ENCODE measurements around the gene KRTAP12-3. TPM values are rescaled to one million over a fixed set of nuclear protein-coding genes. Genes with fewer than 3 reads are reported as not detected.

KRTAP12-3 gene
- polyA plus RNA-seq, 1 of the 3 experiments (the other 2 are of a cell fraction) = not detected

GRCh38 chr21:44625756-44626155 is 32.0 kb upstream of the KRTAP12-3 start:
- H3K4me3 ChIP-seq (ENCODE audit: low read depth in 2 of 2, low read length in 1 of 2) = no peak overlapping the region
- peaks cover 11% of the 10 kb centered on the region; the same call in 1 of the 2 replicates for H3K27me3 ChIP-seq (ENCODE audit: insufficient read depth)
- H3K36me3 ChIP-seq (replicated peaks in 1 of 2; ENCODE audit: control insufficient read depth in 1 of 2, insufficient read depth in 2 of 2, low read length in 1 of 2) = peaks cover 0 to 3% of the 10 kb centered on the region in 2 experiments
- ChIA-PET CTCF (interaction anchor here (4.4 kb wide), 1 partner anchor 168 kb away, joined by 15 read pairs; no protein-coding TSS in a partner anchor), POLR2A (no interaction called here)
- H3K9ac ChIP-seq = no peak overlapping the region
- no peaks in the 10 kb centered on the region; a peak in 1 of 4 replicates for H3K4me1 ChIP-seq (ENCODE audit: control insufficient read depth in 1 of 2, insufficient read depth in 2 of 2, low read depth in 1 of 2, low read length in 1 of 2)
- no peaks in the 10 kb centered on the region for H3K79me2 ChIP-seq (ENCODE audit: insufficient read depth)
- H3K27ac ChIP-seq (ENCODE audit: low read depth in 2 of 2, low read length in 1 of 2) = no peak overlapping the region
- DNase-seq = no peak
- no peaks in the 10 kb centered on the region for H4K20me1 ChIP-seq (ENCODE audit: insufficient read depth)
- H3K9me3 ChIP-seq = peaks cover 10% of the 10 kb centered on the region; the same call in 1 of the 2 replicates
- H2AFZ ChIP-seq (ENCODE audit: low read depth) = no peak overlapping the region
- no peak for TF ChIP-seq EP300 (IDR thresholded peaks at IDR 0.05; ENCODE audit: borderline replicate concordance in 1 of 2, low read depth in 1 of 2, low read length in 1 of 2)
- TF ChIP-seq FOXJ3 (CRISPR knock-in tag; IDR thresholded peaks at IDR 0.05) = no peak
- TF ChIP-seq RFX5 (IDR thresholded peaks at IDR 0.05; ENCODE audit: low read length) = no peak
- no peak for TF ChIP-seq CTCF (IDR thresholded peaks at IDR 0.05)
- TF ChIP-seq FOSL2 (IDR thresholded peaks at IDR 0.05; ENCODE audit: borderline replicate concordance, low read depth) = no peak
- TF ChIP-seq POLR2AphosphoS5 (IDR thresholded peaks at IDR 0.05; ENCODE audit: low read depth, low read length) = no peak
- H3K4me2 ChIP-seq = no peak overlapping the region
- no peaks in the 10 kb centered on the region for H3F3A ChIP-seq (replicated peaks; ENCODE audit: insufficient read depth)
- WGBS (ENCODE audit: low lambda C conversion rate) = 27% methylated on average over 6 of the region's 7 CpGs
- no peaks in the 10 kb centered on the region for H3K9me2 ChIP-seq

- Histone ChIP-seq H3K79me2 (ENCODE audit: insufficient read depth) (no peaks in the 10 kb centered on the region), H3K9ac (no peak overlapping the region), H3K9me3 (peaks cover 10% of the 10 kb centered on the region; the same call in 1 of the 2 replicates), H4K20me1 (ENCODE audit: insufficient read depth) (no peaks in the 10 kb centered on the region), H3K36me3 (replicated peaks in 1 of 2; ENCODE audit: control insufficient read depth in 1 of 2, insufficient read depth in 2 of 2, low read length in 1 of 2) (peaks cover 0 to 3% of the 10 kb centered on the region in 2 experiments), H3K27ac (ENCODE audit: low read depth in 2 of 2, low read length in 1 of 2) (no peak overlapping the region), H3K4me2 (no peak overlapping the region), H3K4me1 (ENCODE audit: control insufficient read depth in 1 of 2, insufficient read depth in 2 of 2, low read depth in 1 of 2, low read length in 1 of 2) (no peaks in the 10 kb centered on the region; a peak in 1 of 4 replicates), H3K9me2 (no peaks in the 10 kb centered on the region), H2AFZ (ENCODE audit: low read depth) (no peak overlapping the region), H3K4me3 (ENCODE audit: low read depth in 2 of 2, low read length in 1 of 2) (no peak overlapping the region), H3F3A (replicated peaks; ENCODE audit: insufficient read depth) (no peaks in the 10 kb centered on the region), H3K27me3 (ENCODE audit: insufficient read depth) (peaks cover 11% of the 10 kb centered on the region; the same call in 1 of the 2 replicates)
- POLR2A ChIA-PET = no interaction called here
- 14% methylated on average over 4 of the region's 10 CpGs for WGBS (ENCODE audit: low lambda C conversion rate)
- CTCF ChIA-PET = interaction anchor here (4.4 kb wide), 1 partner anchor 167 kb away, joined by 15 read pairs; no protein-coding TSS in a partner anchor
- DNase-seq = no peak
- TF ChIP-seq PBX3 (IDR thresholded peaks at IDR 0.05) (no peak), USF1 (IDR thresholded peaks at IDR 0.05; ENCODE audit: borderline replicate concordance, low read depth) (no peak), EZH2phosphoT487 (IDR thresholded peaks at IDR 0.05; ENCODE audit: borderline replicate concordance, low read depth) (no peak), IRF3 (IDR thresholded peaks at IDR 0.05; ENCODE audit: low read depth, low read length) (no peak), FOXJ3 (CRISPR knock-in tag; IDR thresholded peaks at IDR 0.05) (no peak), TAF1 (IDR thresholded peaks at IDR 0.05; ENCODE audit: borderline replicate concordance, low read depth, low read length) (no peak), GABPA (IDR thresholded peaks at IDR 0.05; ENCODE audit: low read depth) (no peak)
Measured at GRCh38 chr21:44626262-44626661, 31.5 kb upstream of the KRTAP12-3 start.

Data from SK-N-SH (cell line).